Activated CD4-positive, alpha-beta T cell treated with anti-CD3 and anti-CD28 coated beads for 36 hours (primary cell): ENCODE data around the gene LRRC63. TPM values are rescaled to one million over a fixed set of nuclear protein-coding genes. Genes with fewer than 3 reads are reported as not detected.
"Not testable (repeated sequence)": the region's sequence is repeated elsewhere in the genome, so short reads cannot be mapped to it uniquely, and the experiment has no call there.

ENCODE experiments used
- ATAC-seq: fragments of 200-7000 bp; cut with Tn5 transposase; one replicate; pipeline ENCODE4 v1.10.0; 2021; ENCODE audit warnings: mild to moderate bottlenecking, moderate library complexity
- CTCF ChIA-PET: fragments of 350-600 bp; sonication (Branson Sonifier 250); formaldehyde crosslinking; loops from one replicate; lab custom pipeline; 2021; ENCODE audit warnings: antibody characterized with exemption; lab: Charles Lee
- POLR2A ChIA-PET: fragments of 350-600 bp; sonication (Branson Sonifier 250); formaldehyde crosslinking; loops from one replicate; lab custom pipeline; 2021; ENCODE audit warnings: antibody characterized with exemption, inconsistent platforms; lab: Charles Lee
- DNase-seq: peaks from one replicate; pipeline ENCODE4 v3.0.0-alpha.2; 2020
- H3K27ac Mint-ChIP-seq: one replicate; pipeline ENCODE4 v1.8.0; 2021; ENCODE audit warnings: mixed read lengths
- H3K27me3 Mint-ChIP-seq: one replicate; pipeline ENCODE4 v1.8.0; 2021; ENCODE audit warnings: mixed read lengths
- H3K36me3 Mint-ChIP-seq: one replicate; pipeline ENCODE4 v1.8.0; 2021; ENCODE audit warnings: low read depth, mixed read lengths
- H3K4me1 Mint-ChIP-seq: one replicate; pipeline ENCODE4 v1.8.0; 2021; ENCODE audit warnings: mixed read lengths
- H3K4me3 Mint-ChIP-seq: one replicate; pipeline ENCODE4 v1.8.0; 2021; ENCODE audit warnings: mild to moderate bottlenecking, moderate library complexity, mixed read lengths
- H3K9me3 Mint-ChIP-seq: one replicate; pipeline ENCODE4 v1.8.0; 2021; ENCODE audit warnings: low read depth, mixed read lengths
- intact Hi-C, 2 experiments: fragments of 100-400 bp; cut with DNase I in 1 of 2; cut with micrococcal nuclease in 1 of 2; formaldehyde crosslinking; loops; one replicate each; pipeline versions ENCODE4 v1.14.2 to v1.15.1; 2022 to 2024; cut with DNase I, micrococcal nuclease
- total RNA-seq, 2 experiments: library from RNA; stranded (reverse); gene quantifications; one replicate each; pipeline ENCODE4 v1.2.3, GENCODE V29; 2021

Gene LRRC63
- total RNA-seq, 2 experiments from 2014 or later: 0.50 to 0.67 TPM

DNA sequence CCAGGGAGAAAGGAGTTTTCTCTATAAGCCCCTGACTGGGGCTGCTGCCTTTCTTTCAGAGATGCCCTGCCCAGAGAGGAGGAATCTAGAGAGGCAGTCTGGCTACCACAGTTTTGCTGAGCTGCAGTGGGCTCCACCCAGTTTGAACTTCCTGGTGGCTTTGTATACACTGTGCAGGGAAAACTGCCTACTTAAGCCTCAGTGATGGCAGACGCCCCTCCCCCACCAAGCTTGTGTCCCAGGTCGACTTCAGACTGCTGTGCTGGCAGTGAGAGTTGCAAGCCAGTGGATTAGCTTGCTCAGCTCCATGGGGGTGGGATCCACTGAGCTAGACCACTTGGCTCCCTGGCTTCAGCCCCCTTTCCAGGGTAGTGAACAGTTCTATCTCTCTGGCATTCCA is 8.5 kb downstream of the LRRC63 start:
- H3K9me3 Mint-ChIP-seq, H3K27ac Mint-ChIP-seq, DNase-seq, intact Hi-C loops, H3K27me3 Mint-ChIP-seq, H3K4me3 Mint-ChIP-seq, ATAC-seq, H3K36me3 Mint-ChIP-seq: not testable (repeated sequence)
- peaks cover 11% of the 10 kb centered on the region for H3K4me1 Mint-ChIP-seq
- ChIA-PET POLR2A (interaction anchor here (0.7 kb wide), 1 partner anchor 16 kb away, joined by 4 read pairs; no protein-coding TSS in a partner anchor), CTCF (interaction anchor here (0.8 kb wide), 1 partner anchor 9 kb away, joined by 3 read pairs; no protein-coding TSS in a partner anchor)

DNA sequence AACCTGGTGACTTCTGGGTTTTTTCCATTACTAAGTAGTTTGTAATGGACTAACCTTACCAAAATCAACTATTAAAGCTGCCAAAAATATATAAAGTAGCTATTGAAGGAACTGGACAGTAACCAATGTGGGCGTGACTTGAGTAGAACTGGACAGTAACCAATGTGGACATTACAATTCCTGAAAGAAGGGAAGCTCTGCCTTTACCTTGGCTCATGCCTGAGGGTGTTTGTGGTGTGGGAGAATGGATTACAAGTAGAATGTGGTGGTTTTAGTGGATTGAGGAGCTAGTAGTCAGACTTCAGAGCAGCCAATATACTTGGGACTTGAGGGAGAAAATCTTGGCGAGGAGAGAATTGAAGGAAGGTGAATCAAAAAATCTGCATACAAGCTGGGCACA is 17.5 kb downstream of the LRRC63 start:
- H3K4me1 Mint-ChIP-seq: no peaks in the 10 kb centered on the region
- CTCF ChIA-PET: interaction anchor here (0.6 to 1.2 kb wide), 3 partner anchors 9 to 87 kb away, joined by 3 read pairs; no protein-coding TSS in a partner anchor

DNA sequence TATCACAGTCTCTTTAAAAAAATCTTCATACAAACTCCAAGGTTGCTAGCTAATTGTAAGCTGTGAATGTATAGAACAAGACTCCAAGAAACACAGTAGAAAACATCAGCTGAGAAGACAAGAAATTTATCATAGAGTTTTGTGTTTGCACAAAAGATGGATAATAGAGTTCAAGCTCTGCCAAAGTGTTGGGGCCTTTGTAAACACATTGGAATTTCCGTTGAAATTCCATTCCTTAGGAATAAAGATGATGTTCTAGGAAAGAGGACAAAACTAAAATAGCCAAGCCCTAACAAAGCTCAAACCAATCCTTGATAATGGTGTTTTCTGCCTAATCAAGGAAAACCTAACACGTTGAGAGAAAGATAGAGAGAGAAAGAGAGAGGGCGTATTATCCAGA is 20.6 kb downstream of the LRRC63 start:
- Mint-ChIP-seq H3K9me3 (peaks cover 40% of the 10 kb centered on the region), H3K27ac (no peak overlapping the region), H3K4me3 (no peak overlapping the region), H3K36me3 (peaks cover 13% of the 10 kb centered on the region), H3K27me3 (no peaks in the 10 kb centered on the region), H3K4me1 (no peaks in the 10 kb centered on the region)
- no peak for DNase-seq
- POLR2A ChIA-PET: no interaction called here
- intact Hi-C loops: no loop called here
- CTCF ChIA-PET: no interaction called here
- no peak for ATAC-seq

More for the DNA sequence above, 17.5 kb downstream of the LRRC63 start:
- no peak overlapping the region for H3K4me3 Mint-ChIP-seq
- DNase-seq (no peak), ATAC-seq (no peak)
- intact Hi-C loops: no loop called here
- H3K9me3 Mint-ChIP-seq: peaks cover 32% of the 10 kb centered on the region
- peaks cover 7% of the 10 kb centered on the region for H3K36me3 Mint-ChIP-seq
- no peak overlapping the region for H3K27ac Mint-ChIP-seq
- POLR2A ChIA-PET: no interaction called here
- no peaks in the 10 kb centered on the region for H3K27me3 Mint-ChIP-seq

DNA sequence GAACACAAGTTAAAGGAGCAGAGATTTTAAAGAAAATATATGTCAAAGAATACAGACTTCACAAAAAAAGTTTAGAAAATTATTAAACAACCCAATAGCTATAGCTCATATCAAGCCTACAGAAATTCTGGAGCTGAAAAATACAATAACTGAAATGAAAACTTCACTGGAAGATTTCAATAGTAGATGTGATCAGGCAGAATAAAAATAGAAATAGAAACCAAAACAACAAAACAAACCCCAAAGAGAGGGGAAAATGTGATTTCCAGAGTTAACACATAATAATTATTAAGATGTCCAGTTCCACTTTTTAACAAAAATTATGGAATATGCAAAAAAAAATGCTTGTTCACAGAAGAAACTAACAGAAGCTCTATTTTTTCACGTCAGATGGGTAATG is 23.6 kb downstream of the LRRC63 start:
- Mint-ChIP-seq H3K4me1 (no peaks in the 10 kb centered on the region), H3K36me3 (peaks cover 11% of the 10 kb centered on the region), H3K27ac (no peak overlapping the region), H3K4me3 (no peak overlapping the region), H3K27me3 (no peaks in the 10 kb centered on the region), H3K9me3 (peaks cover 29% of the 10 kb centered on the region)
- CTCF ChIA-PET: interaction anchor here (1.0 to 1.8 kb wide), 3 partner anchors 40 to 136 kb away, joined by 3 to 6 read pairs (median 4); no protein-coding TSS in a partner anchor
- intact Hi-C loops: no loop called here
- no peak for DNase-seq
- ATAC-seq: no peak
- POLR2A ChIA-PET: no interaction called here

DNA sequence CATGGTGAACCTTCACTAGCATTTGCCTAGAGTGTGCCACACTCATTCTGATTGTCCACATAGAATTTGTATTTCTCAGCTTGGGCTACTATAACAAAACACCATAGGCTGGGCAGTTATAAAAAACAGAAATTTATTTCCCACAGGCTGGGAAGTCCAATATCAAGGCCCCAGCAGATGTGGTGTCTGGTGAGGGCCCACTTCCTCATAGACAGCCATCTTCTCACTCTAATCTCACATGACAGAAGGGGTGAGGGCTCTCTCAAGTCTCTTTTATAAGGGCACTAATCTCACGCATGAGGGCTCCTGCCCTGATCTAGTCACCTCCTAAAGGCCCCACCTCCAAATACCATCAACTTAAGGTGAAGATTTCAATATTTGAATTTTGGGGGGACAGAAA is 53.6 kb downstream of the LRRC63 start:
- ATAC-seq (no peak), DNase-seq (no peak)
- Mint-ChIP-seq H3K36me3 (no peaks in the 10 kb centered on the region), H3K27me3 (peaks cover 8% of the 10 kb centered on the region), H3K27ac (no peak overlapping the region), H3K9me3 (no peaks in the 10 kb centered on the region), H3K4me3 (no peak overlapping the region), H3K4me1 (no peaks in the 10 kb centered on the region)
- ChIA-PET CTCF (interaction anchor here (0.6 kb wide), 1 partner anchor 13 kb away, joined by 4 read pairs; no protein-coding TSS in a partner anchor), POLR2A (no interaction called here)
- intact Hi-C loops: no loop called here

GRCh38 chr13:46267166-46267565 is 55.4 kb downstream of the LRRC63 start:
- CTCF ChIA-PET: no interaction called here
- Mint-ChIP-seq H3K4me1 (no peaks in the 10 kb centered on the region), H3K4me3 (no peak overlapping the region), H3K36me3 (no peaks in the 10 kb centered on the region), H3K9me3 (no peaks in the 10 kb centered on the region), H3K27ac (no peak overlapping the region), H3K27me3 (peaks cover 5% of the 10 kb centered on the region)
- ATAC-seq (no peak), DNase-seq (no peak)
- POLR2A ChIA-PET: no interaction called here
- intact Hi-C loops: no loop called here

DNA sequence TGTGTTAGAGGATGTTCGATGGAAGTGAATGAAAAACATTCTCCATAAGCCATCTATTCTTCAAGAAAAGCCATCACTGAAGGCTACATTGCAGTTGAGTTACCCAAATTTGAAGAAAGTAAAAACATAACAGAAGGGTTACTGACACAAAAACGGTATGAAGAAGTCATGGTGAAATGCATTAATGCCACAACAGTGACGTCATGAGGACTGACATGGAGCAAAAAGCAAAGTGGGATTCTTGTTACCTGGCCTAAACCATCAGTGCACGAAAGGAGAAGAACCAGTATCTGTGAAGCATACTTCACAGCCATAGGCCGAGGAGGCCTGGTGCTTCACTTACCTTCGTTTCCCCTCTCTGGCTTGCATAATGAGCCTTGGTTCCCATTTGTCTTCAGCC is 58.7 kb downstream of the LRRC63 start:
- ChIA-PET POLR2A (no interaction called here), CTCF (interaction anchor here (1.2 kb wide), 1 partner anchor 51 kb away, joined by 3 read pairs; no protein-coding TSS in a partner anchor)
- H3K36me3 Mint-ChIP-seq: no peaks in the 10 kb centered on the region
- intact Hi-C loops: no loop called here
- no peak for DNase-seq
- no peaks in the 10 kb centered on the region for H3K27me3 Mint-ChIP-seq
- H3K9me3 Mint-ChIP-seq: no peaks in the 10 kb centered on the region
- no peaks in the 10 kb centered on the region for H3K4me1 Mint-ChIP-seq
- H3K27ac Mint-ChIP-seq: no peak overlapping the region
- ATAC-seq: no peak
- H3K4me3 Mint-ChIP-seq: no peak overlapping the region

DNA sequence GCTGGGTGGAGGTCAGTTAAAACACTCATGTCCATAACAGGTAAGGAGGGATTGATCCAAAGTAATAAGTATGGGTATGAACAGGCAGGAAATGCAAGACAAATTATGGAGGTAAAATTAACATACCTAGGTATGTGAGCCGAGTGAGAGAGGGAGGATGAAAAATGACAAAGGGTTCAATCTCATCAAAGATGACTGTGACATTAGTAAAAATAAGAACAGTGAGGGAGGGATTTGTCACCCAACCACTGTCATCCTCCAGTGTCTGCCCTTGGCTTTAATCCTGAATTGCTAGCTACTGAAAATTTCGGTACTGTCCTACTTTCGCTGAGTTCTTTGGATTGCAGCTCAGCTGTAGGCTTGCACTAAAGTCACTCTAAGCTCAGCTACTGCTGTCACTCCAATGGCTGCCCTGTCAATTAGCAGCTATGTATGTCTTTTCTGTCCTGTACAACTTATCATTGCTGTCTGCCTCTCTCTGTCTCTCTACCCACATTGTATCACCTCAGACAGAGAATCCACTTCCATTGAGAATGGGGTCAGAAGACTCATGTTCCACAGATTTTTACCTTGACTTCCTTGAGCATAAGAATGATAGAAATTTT is 62.5 kb downstream of the LRRC63 start:
- ATAC-seq (no peak), DNase-seq (no peak)
- Mint-ChIP-seq H3K9me3 (no peaks in the 10 kb centered on the region), H3K36me3 (no peaks in the 10 kb centered on the region), H3K4me1 (peaks cover 4% of the 10 kb centered on the region), H3K4me3 (no peak overlapping the region), H3K27me3 (no peaks in the 10 kb centered on the region), H3K27ac (no peak overlapping the region)
- ChIA-PET POLR2A (interaction anchor here (0.6 kb wide), 1 partner anchor 153 kb away, joined by 5 read pairs; no protein-coding TSS in a partner anchor), CTCF (interaction anchor here (0.6 to 2.7 kb wide), 6 partner anchors 13 to 1252 kb away, joined by 3 to 8 read pairs (median 5); no protein-coding TSS in a partner anchor)
- intact Hi-C loops: no loop called here

- H3K27me3 Mint-ChIP-seq: no peaks in the 10 kb centered on the region
- H3K9me3 Mint-ChIP-seq: no peaks in the 10 kb centered on the region
- ChIA-PET CTCF (interaction anchor here (0.5 to 2.8 kb wide), 4 partner anchors 8 to 18 kb away, joined by 3 to 16 read pairs (median 4); no protein-coding TSS in a partner anchor), POLR2A (interaction anchor here (0.7 kb wide), 1 partner anchor 126 kb away, joined by 5 read pairs; no protein-coding TSS in a partner anchor)
- H3K36me3 Mint-ChIP-seq: no peaks in the 10 kb centered on the region
- ATAC-seq (no peak), DNase-seq (no peak)
- peaks cover 4% of the 10 kb centered on the region for H3K4me1 Mint-ChIP-seq
- no peak overlapping the region for H3K4me3 Mint-ChIP-seq
- intact Hi-C loops: no loop called here
- no peak overlapping the region for H3K27ac Mint-ChIP-seq
Observed at GRCh38 chr13:46278474-46278873, 66.7 kb downstream of the LRRC63 start.

DNA sequence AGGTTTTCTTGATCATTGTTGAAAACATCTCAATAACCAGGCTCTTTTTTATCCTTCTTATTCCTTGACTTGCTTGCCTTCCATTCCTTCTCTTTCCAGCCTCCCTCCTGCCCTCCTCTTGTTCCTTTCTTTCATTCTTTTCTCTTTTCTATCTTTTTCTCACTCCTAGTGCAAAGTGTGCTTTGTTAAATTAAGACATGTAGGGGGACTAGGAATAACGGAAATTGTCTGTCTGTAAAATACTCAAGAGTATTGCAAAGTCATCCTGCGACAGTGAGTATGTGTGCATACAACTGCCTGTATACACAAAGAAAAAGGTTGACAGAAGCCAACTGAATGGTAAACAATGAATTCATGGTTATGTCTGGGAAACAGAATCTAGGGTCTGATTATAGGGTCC is 70.1 kb downstream of the LRRC63 start:
- H3K36me3 Mint-ChIP-seq: no peaks in the 10 kb centered on the region
- CTCF ChIA-PET: no interaction called here
- ATAC-seq (no peak), DNase-seq (no peak)
- POLR2A ChIA-PET: no interaction called here
- no peaks in the 10 kb centered on the region for H3K9me3 Mint-ChIP-seq
- intact Hi-C loops: loop anchor here in 1 of 2 experiments (10.0 kb wide), 1 partner anchor 657 kb away; no protein-coding TSS in a partner anchor
- no peak overlapping the region for H3K27ac Mint-ChIP-seq
- H3K27me3 Mint-ChIP-seq: no peaks in the 10 kb centered on the region
- H3K4me1 Mint-ChIP-seq: peaks cover 4% of the 10 kb centered on the region
- H3K4me3 Mint-ChIP-seq: no peak overlapping the region

GRCh38 chr13:46283912-46284824 is 72.4 kb downstream of the LRRC63 start:
- H3K4me3 Mint-ChIP-seq, DNase-seq, ATAC-seq, H3K9me3 Mint-ChIP-seq, H3K27me3 Mint-ChIP-seq, H3K4me1 Mint-ChIP-seq, POLR2A ChIA-PET, H3K36me3 Mint-ChIP-seq, H3K27ac Mint-ChIP-seq, CTCF ChIA-PET: not testable (repeated sequence)
- intact Hi-C loops: loop anchor here in 1 of 2 experiments (10.0 kb wide), 1 partner anchor 659 kb away; no protein-coding TSS in a partner anchor
